Smooth muscle cell (in vitro differentiated cells): Measurements from ENCODE around the gene OR4D6. TPM values are rescaled to one million over a fixed set of nuclear protein-coding genes. Genes with fewer than 3 reads are reported as not detected.

ENCODE experiments used
- DNase-seq: peaks from one replicate; lab custom pipeline; 2025; ENCODE audit not compliant: unreplicated experiment; lab: John Stamatoyannopoulos, UW
- H2AFZ ChIP-seq: fragments of 200-600 bp; sonication (generic); 2 replicates; pipeline ENCODE4 v1.6.0; 2016; ENCODE audit warnings: antibody characterized with exemption, low read depth, mild to moderate bottlenecking
- H3F3A ChIP-seq: fragments of 200-600 bp; sonication (generic); 2 replicates; pipeline ENCODE4 v1.6.0; 2017; ENCODE audit warnings: antibody characterized with exemption, low read depth
- H3K27ac ChIP-seq: fragments of 200-600 bp; sonication (generic); 2 replicates; pipeline ENCODE4 v1.5.1; 2016; ENCODE audit warnings: low read depth, mild to moderate bottlenecking
- H3K27me3 ChIP-seq: fragments of 200-600 bp; sonication (generic); 2 replicates; pipeline ENCODE4 v1.6.1; 2016; ENCODE audit warnings: low read depth, mild to moderate bottlenecking
- H3K36me3 ChIP-seq: fragments of 200-600 bp; sonication (generic); 2 replicates; pipeline ENCODE4 v1.5.1; 2016; ENCODE audit warnings: low read depth
- H3K4me1 ChIP-seq: fragments of 200-600 bp; sonication (generic); 2 replicates; pipeline ENCODE4 v1.5.1; 2016; ENCODE audit warnings: low read depth
- H3K4me2 ChIP-seq: fragments of 200-600 bp; sonication (generic); 2 replicates; pipeline ENCODE4 v1.6.0; 2016; ENCODE audit warnings: mild to moderate bottlenecking
- H3K4me3 ChIP-seq: fragments of 200-600 bp; sonication (generic); 2 replicates; pipeline ENCODE4 v1.5.1; 2016; ENCODE audit warnings: mild to moderate bottlenecking
- H3K79me2 ChIP-seq: fragments of 200-600 bp; sonication (generic); 2 replicates; pipeline ENCODE4 v1.6.0; 2016; ENCODE audit warnings: low read depth, mild to moderate bottlenecking
- H3K9ac ChIP-seq: fragments of 200-600 bp; sonication (generic); 2 replicates; pipeline ENCODE4 v1.6.0; 2016; ENCODE audit warnings: low read depth
- H3K9me3 ChIP-seq: fragments of 200-600 bp; sonication (generic); replicated peaks from 2 replicates; pipeline ENCODE4 v1.5.1; 2016; ENCODE audit warnings: low read depth
- H4K20me1 ChIP-seq: fragments of 200-600 bp; sonication (generic); 2 replicates; pipeline ENCODE4 v1.6.0; 2016; ENCODE audit warnings: low read depth
- CTCF ChIP-seq: fragments of 200-600 bp; sonication (generic); IDR thresholded peaks from 2 replicates; pipeline ENCODE4 v1.5.1; 2017; ENCODE audit warnings: borderline replicate concordance, mild to moderate bottlenecking, antibody characterized with exemption; ENCODE audit not compliant: insufficient read depth, poor library complexity, severe bottlenecking
- WGBS: methylation state at CpG from one replicate; pipeline ENCODE4 v1.1.7; 2016; ENCODE audit warnings: low lambda C conversion rate; 5-methylcytosine and 5-hydroxymethylcytosine counted together
- polyA plus RNA-seq: library from polyadenylated mRNA; unstranded; fragments of >200 nt; fragmentation: Nextera tagmentation; extraction: Ambion mirVana; gene quantifications from 2 replicates; pipeline ENCODE4 v1.2.1, GENCODE V29; 2016
- total RNA-seq: library from RNA; depleted of rRNA; stranded (reverse); fragments of >200 nt; gene quantifications from 2 replicates; pipeline ENCODE4 v1.2.3, GENCODE V29; 2014

Gene OR4D6
- total and polyA plus RNA-seq, 2 experiments from 2014 or later: not detected

- H3K4me1 ChIP-seq: no peaks in the 10 kb centered on the region
- no peaks in the 10 kb centered on the region for H3F3A ChIP-seq
- 84% methylated on average over 5 of the region's 5 CpGs for WGBS
- H3K36me3 ChIP-seq: no peaks in the 10 kb centered on the region
- TF ChIP-seq CTCF: no peak
- H3K9ac ChIP-seq: no peak overlapping the region
- DNase-seq: no peak
- no peaks in the 10 kb centered on the region for H3K79me2 ChIP-seq
- H3K9me3 ChIP-seq: no peaks in the 10 kb centered on the region
- H3K27ac ChIP-seq: no peak overlapping the region
- H2AFZ ChIP-seq: no peak overlapping the region
- no peaks in the 10 kb centered on the region for H4K20me1 ChIP-seq
- H3K4me3 ChIP-seq: no peak overlapping the region
- H3K4me2 ChIP-seq: no peak overlapping the region
- no peaks in the 10 kb centered on the region for H3K27me3 ChIP-seq
Measured at GRCh38 chr11:59417023-59417422, 39.7 kb upstream of the OR4D6 start.

GRCh38 chr11:59418156-59418555 is 38.6 kb upstream of the OR4D6 start:
- no peaks in the 10 kb centered on the region for H3K4me1 ChIP-seq
- WGBS: 93% methylated on average over 2 of the region's 2 CpGs
- no peaks in the 10 kb centered on the region for H3K27me3 ChIP-seq
- no peak overlapping the region for H3K27ac ChIP-seq
- H3F3A ChIP-seq: no peaks in the 10 kb centered on the region
- no peak overlapping the region for H3K4me3 ChIP-seq
- no peak overlapping the region for H3K4me2 ChIP-seq
- no peak overlapping the region for H3K9ac ChIP-seq
- H4K20me1 ChIP-seq: no peaks in the 10 kb centered on the region
- DNase-seq: no peak
- no peak overlapping the region for H2AFZ ChIP-seq
- H3K79me2 ChIP-seq: no peaks in the 10 kb centered on the region
- no peaks in the 10 kb centered on the region for H3K36me3 ChIP-seq
- H3K9me3 ChIP-seq: no peaks in the 10 kb centered on the region
- TF ChIP-seq CTCF: no peak

- no peaks in the 10 kb centered on the region for H3K36me3 ChIP-seq
- no peaks in the 10 kb centered on the region for H3K9me3 ChIP-seq
- no peak overlapping the region for H2AFZ ChIP-seq
- no peak for TF ChIP-seq CTCF
- H3K4me3 ChIP-seq: no peak overlapping the region
- no peak overlapping the region for H3K27ac ChIP-seq
- no peaks in the 10 kb centered on the region for H3K27me3 ChIP-seq
- no peak overlapping the region for H3K9ac ChIP-seq
- peaks cover 18% of the 10 kb centered on the region for H3K4me1 ChIP-seq
- no peak overlapping the region for H3K4me2 ChIP-seq
- no peaks in the 10 kb centered on the region for H3F3A ChIP-seq
- DNase-seq: no peak
- no peaks in the 10 kb centered on the region for H3K79me2 ChIP-seq
- 77% methylated on average over 2 of the region's 2 CpGs for WGBS
- no peaks in the 10 kb centered on the region for H4K20me1 ChIP-seq
Measured at GRCh38 chr11:59423835-59424234, 32.9 kb upstream of the OR4D6 start.

- 32% methylated on average over 4 of the region's 4 CpGs for WGBS
- H3K4me2 ChIP-seq: no peak overlapping the region
Measured at GRCh38 chr11:59425131-59425530, 31.6 kb upstream of the OR4D6 start.

More at GRCh38 chr11:59425131-59425530, 31.6 kb upstream of the OR4D6 start:
- Histone ChIP-seq H3K27me3 (no peaks in the 10 kb centered on the region), H3K79me2 (no peaks in the 10 kb centered on the region), H3K4me3 (no peak overlapping the region), H3K9me3 (no peaks in the 10 kb centered on the region), H2AFZ (no peak overlapping the region), H3K4me1 (peaks cover 18% of the 10 kb centered on the region), H4K20me1 (no peaks in the 10 kb centered on the region), H3F3A (no peaks in the 10 kb centered on the region), H3K27ac (no peak overlapping the region), H3K9ac (no peak overlapping the region), H3K36me3 (no peaks in the 10 kb centered on the region)
- no peak for DNase-seq
- TF ChIP-seq CTCF: no peak
